OCI-LY3 (cell line): ENCODE measurements around the gene GNAT3.

ENCODE experiments used
- H2AFZ ChIP-seq: fragments of 200-600, 300-600 bp; shearing (Covaris generic); 2 replicates; pipeline ENCODE4 v1.6.0; 2014; ENCODE audit warnings: antibody characterized with exemption, low read depth, low read length
- H3K27ac ChIP-seq: fragments of 200-600, 300-600 bp; sonication (generic); 2 replicates; pipeline ENCODE4 v1.5.1; 2014; ENCODE audit warnings: mild to moderate bottlenecking, low read length, moderate library complexity, mixed read lengths
- H3K27me3 ChIP-seq: fragments of 200-600, 300-600 bp; sonication (generic); 2 replicates; pipeline ENCODE4 v1.6.1; 2014; ENCODE audit warnings: low read depth, low read length, mixed read lengths
- H3K36me3 ChIP-seq: fragments of 200-600, 300-600 bp; sonication (generic); replicated peaks from 2 replicates; pipeline ENCODE3; 2014; ENCODE audit warnings: low read depth, low read length, mixed read lengths
- H3K4me1 ChIP-seq: fragments of 300-600, 200-600 bp; sonication (generic); 2 replicates; pipeline ENCODE4 v1.6.1; 2014; ENCODE audit warnings: low read length, mixed read lengths
- H3K4me2 ChIP-seq: fragments of 200-600, 300-600 bp; sonication (generic); 2 replicates; pipeline ENCODE4 v1.6.1; 2014; ENCODE audit warnings: low read length, mixed read lengths
- H3K4me3 ChIP-seq: fragments of 300-600, 200-600 bp; sonication (generic); 2 replicates; pipeline ENCODE4 v1.5.1; 2014; ENCODE audit warnings: antibody characterized with exemption, mild to moderate bottlenecking, low read length, moderate library complexity
- H3K79me2 ChIP-seq: fragments of 300-600, 200-600 bp; shearing (Covaris generic); 2 replicates; pipeline ENCODE4 v1.6.1; 2014; ENCODE audit warnings: mild to moderate bottlenecking, low read length, mixed read lengths
- H3K9ac ChIP-seq: fragments of 300-600, 200-600 bp; shearing (Covaris generic); 2 replicates; pipeline ENCODE4 v1.6.0; 2014; ENCODE audit warnings: mild to moderate bottlenecking, low read length, moderate library complexity
- H3K9me3 ChIP-seq: fragments of 200-600, 300-600 bp; shearing (Covaris generic); 2 replicates; pipeline ENCODE4 v1.6.1; 2014; ENCODE audit warnings: low read length, mixed read lengths; ENCODE audit not compliant: insufficient read depth
- H4K20me1 ChIP-seq: fragments of 200-600, 300-600 bp; sonication (generic); 2 replicates; pipeline ENCODE4 v1.6.1; 2016; ENCODE audit warnings: low read length, mixed read lengths; ENCODE audit not compliant: insufficient read depth
- CTCF ChIP-seq: fragments of 200-600, 300-600 bp; sonication (generic); IDR thresholded peaks from 2 replicates; pipeline ENCODE4 v1.5.1; 2014; ENCODE audit warnings: antibody characterized with exemption, low read length, low read depth
- EZH2phosphoT487 ChIP-seq: fragments of 200-600 bp; shearing (Covaris generic); IDR thresholded peaks from 2 replicates; pipeline ENCODE4 v1.6.1; 2018; ENCODE audit warnings: antibody characterized with exemption, mixed run types, low read depth

GNAT3 gene

GRCh38 chr7:80417211-80417793, 94.6 kb downstream of the GNAT3 start:
- no peak overlapping the region for H3K4me2 ChIP-seq
- no peaks in the 10 kb centered on the region for H3K27me3 ChIP-seq
- H3K9me3 ChIP-seq, result no peaks in the 10 kb centered on the region
- H3K36me3 ChIP-seq, result no peaks in the 10 kb centered on the region
- no peak overlapping the region for H2AFZ ChIP-seq
- no peaks in the 10 kb centered on the region for H3K79me2 ChIP-seq
- H3K4me1 ChIP-seq, result no peaks in the 10 kb centered on the region
- no peak overlapping the region for H3K4me3 ChIP-seq
- no peak overlapping the region for H3K27ac ChIP-seq
- H4K20me1 ChIP-seq, result no peaks in the 10 kb centered on the region
- H3K9ac ChIP-seq, result no peak overlapping the region
- TF ChIP-seq CTCF (no peak), EZH2phosphoT487 (no peak)

- Histone ChIP-seq H2AFZ (no peak overlapping the region), H3K27ac (no peak overlapping the region), H3K4me2 (no peak overlapping the region), H3K9me3 (no peaks in the 10 kb centered on the region), H3K9ac (no peak overlapping the region), H3K36me3 (no peaks in the 10 kb centered on the region), H4K20me1 (no peaks in the 10 kb centered on the region), H3K4me1 (no peaks in the 10 kb centered on the region), H3K27me3 (no peaks in the 10 kb centered on the region), H3K4me3 (no peak overlapping the region), H3K79me2 (no peaks in the 10 kb centered on the region)
- TF ChIP-seq EZH2phosphoT487, result no peak
- TF ChIP-seq CTCF, result no peak
Measured at GRCh38 chr7:80415522-80415921, 96.3 kb downstream of the GNAT3 start.

GRCh38 chr7:80415114-80415513, 96.8 kb downstream of the GNAT3 start:
- H3K9me3 ChIP-seq, result no peaks in the 10 kb centered on the region
- H3K27ac ChIP-seq, result no peak overlapping the region
- H3K4me2 ChIP-seq, result no peak overlapping the region
- no peaks in the 10 kb centered on the region for H3K79me2 ChIP-seq
- H2AFZ ChIP-seq, result no peak overlapping the region
- H3K27me3 ChIP-seq, result no peaks in the 10 kb centered on the region
- H4K20me1 ChIP-seq, result no peaks in the 10 kb centered on the region
- TF ChIP-seq EZH2phosphoT487 (no peak), CTCF (no peak)
- no peaks in the 10 kb centered on the region for H3K36me3 ChIP-seq
- no peak overlapping the region for H3K9ac ChIP-seq
- no peak overlapping the region for H3K4me3 ChIP-seq
- H3K4me1 ChIP-seq, result no peaks in the 10 kb centered on the region

GRCh38 chr7:80414331-80414730, 97.5 kb downstream of the GNAT3 start:
- Histone ChIP-seq H3K4me1 (no peaks in the 10 kb centered on the region), H3K36me3 (no peaks in the 10 kb centered on the region), H3K79me2 (no peaks in the 10 kb centered on the region), H3K4me2 (no peak overlapping the region), H3K9ac (no peak overlapping the region), H3K4me3 (no peak overlapping the region), H3K27me3 (no peaks in the 10 kb centered on the region), H2AFZ (no peak overlapping the region), H3K9me3 (no peaks in the 10 kb centered on the region), H3K27ac (no peak overlapping the region), H4K20me1 (no peaks in the 10 kb centered on the region)
- TF ChIP-seq EZH2phosphoT487, result no peak
- no peak for TF ChIP-seq CTCF
